K562 (cell line): Measurements from ENCODE around the gene KCNJ11. TPM values are rescaled to one million over a fixed set of nuclear protein-coding genes. Genes with fewer than 3 reads are reported as not detected.

Experiments
- SRF ChIP-seq, 2 experiments: fragments of 250-450, 450-650 bp in 1 of 2; sonication (Bioruptor Pico) in 1 of 2; sonication (generic) in 1 of 2; formaldehyde crosslinking; IDR thresholded peaks; 2 replicates each; pipeline versions ENCODE4 v1.5.0 to v1.5.1; 2020 to 2022; ENCODE audit warnings: mild to moderate bottlenecking in 1 of 2, missing genetic modification reagents in 1 of 2
- polyA plus RNA-seq, 8 experiments: library from polyadenylated mRNA; depleted of rRNA in 4 of 8; stranded (reverse) in 5 of 8; unstranded in 3 of 8; fragments of >200 nt; fragmentation: Nextera tagmentation in 2 of 8; fragmentation: Illumina TruSeq in 1 of 8; extraction: Ambion mirVana in 2 of 8; extraction: Trizol in 1 of 8; gene quantifications; 2 replicates each; pipeline versions ENCODE4 v1.2.1 to v1.2.3, GENCODE V29; 2011 to 2014; ENCODE audit warnings: inconsistent platforms in 1 of 8, missing spikeins in 1 of 8
- total RNA-seq, 7 experiments: library from RNA; depleted of rRNA in 6 of 7; stranded (reverse); fragments of >200 nt in 6 of 7; fragmentation: Illumina TruSeq in 2 of 7; extraction: Trizol in 2 of 7; gene quantifications; 2 replicates each; pipeline versions ENCODE4 v1.2.1 to v1.2.3, GENCODE V29; 2011 to 2021; ENCODE audit warnings: low replicate concordance in 1 of 7
- TF ChIP-seq, protein P1 (sequence below), 2 experiments: fragments of 450-650 bp in 1 of 2; sonication (generic) in 1 of 2; formaldehyde crosslinking in 1 of 2; IDR thresholded peaks; 2 replicates each; pipeline versions ENCODE4 v1.7.1 to v1.9.0; 2016 to 2022; ENCODE audit warnings: inconsistent platforms in 1 of 2, mild to moderate bottlenecking in 1 of 2, missing genetic modification reagents in 1 of 2

The KCNJ11 gene
- total and polyA plus RNA-seq, 9 of the 15 experiments (the other 6 are each of a cell fraction or from before 2014, with no cell fraction given), result 0.54 to 3.7 (median 0.86) TPM; not detected in 2

DNA sequence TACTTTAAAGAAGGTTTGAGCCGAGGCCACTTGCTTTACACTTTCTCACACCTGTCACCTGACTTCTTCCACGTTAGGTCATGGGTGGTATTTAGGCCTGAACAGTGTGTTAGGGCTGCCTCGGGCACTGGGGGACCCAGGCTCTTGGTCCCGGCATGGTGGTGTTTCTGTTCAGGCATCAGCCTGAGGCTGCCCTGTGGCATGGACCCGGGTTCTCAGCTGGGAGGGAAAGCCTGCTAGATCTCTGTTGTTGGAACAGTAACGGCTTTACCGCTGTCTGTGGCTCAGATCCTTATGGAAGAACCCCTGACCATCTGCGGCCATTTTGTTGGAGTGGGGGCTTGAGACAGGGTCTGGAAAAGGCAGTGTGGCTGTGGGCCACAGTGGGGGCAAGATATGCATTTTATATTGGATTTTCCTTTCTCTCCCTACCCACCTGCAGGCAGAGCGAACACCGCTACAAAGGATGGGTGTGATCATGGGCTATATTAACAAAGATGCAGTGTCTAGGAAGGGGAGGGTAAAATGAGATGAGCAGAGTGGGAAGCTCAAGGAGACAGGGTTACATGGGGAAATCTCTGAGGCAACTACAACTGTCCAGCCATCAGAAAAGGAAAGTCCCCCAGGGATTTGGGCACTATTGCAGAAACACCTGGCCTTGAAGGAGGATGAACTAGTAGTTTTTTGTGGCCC lies 1.6 kb upstream of the KCNJ11 start (continued):
- TF ChIP-seq, protein P1, sequence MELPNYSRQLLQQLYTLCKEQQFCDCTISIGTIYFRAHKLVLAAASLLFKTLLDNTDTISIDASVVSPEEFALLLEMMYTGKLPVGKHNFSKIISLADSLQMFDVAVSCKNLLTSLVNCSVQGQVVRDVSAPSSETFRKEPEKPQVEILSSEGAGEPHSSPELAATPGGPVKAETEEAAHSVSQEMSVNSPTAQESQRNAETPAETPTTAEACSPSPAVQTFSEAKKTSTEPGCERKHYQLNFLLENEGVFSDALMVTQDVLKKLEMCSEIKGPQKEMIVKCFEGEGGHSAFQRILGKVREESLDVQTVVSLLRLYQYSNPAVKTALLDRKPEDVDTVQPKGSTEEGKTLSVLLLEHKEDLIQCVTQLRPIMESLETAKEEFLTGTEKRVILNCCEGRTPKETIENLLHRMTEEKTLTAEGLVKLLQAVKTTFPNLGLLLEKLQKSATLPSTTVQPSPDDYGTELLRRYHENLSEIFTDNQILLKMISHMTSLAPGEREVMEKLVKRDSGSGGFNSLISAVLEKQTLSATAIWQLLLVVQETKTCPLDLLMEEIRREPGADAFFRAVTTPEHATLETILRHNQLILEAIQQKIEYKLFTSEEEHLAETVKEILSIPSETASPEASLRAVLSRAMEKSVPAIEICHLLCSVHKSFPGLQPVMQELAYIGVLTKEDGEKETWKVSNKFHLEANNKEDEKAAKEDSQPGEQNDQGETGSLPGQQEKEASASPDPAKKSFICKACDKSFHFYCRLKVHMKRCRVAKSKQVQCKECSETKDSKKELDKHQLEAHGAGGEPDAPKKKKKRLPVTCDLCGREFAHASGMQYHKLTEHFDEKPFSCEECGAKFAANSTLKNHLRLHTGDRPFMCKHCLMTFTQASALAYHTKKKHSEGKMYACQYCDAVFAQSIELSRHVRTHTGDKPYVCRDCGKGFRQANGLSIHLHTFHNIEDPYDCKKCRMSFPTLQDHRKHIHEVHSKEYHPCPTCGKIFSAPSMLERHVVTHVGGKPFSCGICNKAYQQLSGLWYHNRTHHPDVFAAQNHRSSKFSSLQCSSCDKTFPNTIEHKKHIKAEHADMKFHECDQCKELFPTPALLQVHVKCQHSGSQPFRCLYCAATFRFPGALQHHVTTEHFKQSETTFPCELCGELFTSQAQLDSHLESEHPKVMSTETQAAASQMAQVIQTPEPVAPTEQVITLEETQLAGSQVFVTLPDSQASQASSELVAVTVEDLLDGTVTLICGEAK (IDR thresholded peaks at IDR 0.05), result no peak
- TF ChIP-seq, protein P1 (CRISPR knock-in tag; IDR thresholded peaks at IDR 0.05), result no peak
- TF ChIP-seq SRF (CRISPR knock-in tag; IDR thresholded peaks at IDR 0.05), result no peak
